GM06990 (cell line): Measurements from ENCODE around the gene GPR156.

ENCODE experiments used
- DNase-seq: peaks from one replicate; pipeline ENCODE4 v3.0.0-alpha.2; 2011; ENCODE audit not compliant: insufficient read length; ENCODE audit errors: extremely low read depth
- H3K27me3 ChIP-seq: replicated peaks from 2 replicates; pipeline ENCODE4 v1.6.0; 2011; ENCODE audit warnings: low read length; ENCODE audit not compliant: control insufficient read depth, insufficient read depth
- H3K36me3 ChIP-seq: 2 replicates; pipeline ENCODE4 v1.5.1; 2011; ENCODE audit warnings: low read length; ENCODE audit not compliant: control insufficient read depth, insufficient read depth
- H3K4me3 ChIP-seq: replicated peaks from 2 replicates; pipeline ENCODE4 v1.5.1; 2011; ENCODE audit warnings: low read depth, mild to moderate bottlenecking, control low read depth, low read length
- TF ChIP-seq, protein P1 (sequence below): IDR thresholded peaks from 2 replicates; pipeline ENCODE4 v1.5.1; 2011; ENCODE audit warnings: low read length, control low read depth, mild to moderate bottlenecking, inconsistent platforms; ENCODE audit not compliant: insufficient read depth, poor library complexity, severe bottlenecking

GPR156 gene

DNA sequence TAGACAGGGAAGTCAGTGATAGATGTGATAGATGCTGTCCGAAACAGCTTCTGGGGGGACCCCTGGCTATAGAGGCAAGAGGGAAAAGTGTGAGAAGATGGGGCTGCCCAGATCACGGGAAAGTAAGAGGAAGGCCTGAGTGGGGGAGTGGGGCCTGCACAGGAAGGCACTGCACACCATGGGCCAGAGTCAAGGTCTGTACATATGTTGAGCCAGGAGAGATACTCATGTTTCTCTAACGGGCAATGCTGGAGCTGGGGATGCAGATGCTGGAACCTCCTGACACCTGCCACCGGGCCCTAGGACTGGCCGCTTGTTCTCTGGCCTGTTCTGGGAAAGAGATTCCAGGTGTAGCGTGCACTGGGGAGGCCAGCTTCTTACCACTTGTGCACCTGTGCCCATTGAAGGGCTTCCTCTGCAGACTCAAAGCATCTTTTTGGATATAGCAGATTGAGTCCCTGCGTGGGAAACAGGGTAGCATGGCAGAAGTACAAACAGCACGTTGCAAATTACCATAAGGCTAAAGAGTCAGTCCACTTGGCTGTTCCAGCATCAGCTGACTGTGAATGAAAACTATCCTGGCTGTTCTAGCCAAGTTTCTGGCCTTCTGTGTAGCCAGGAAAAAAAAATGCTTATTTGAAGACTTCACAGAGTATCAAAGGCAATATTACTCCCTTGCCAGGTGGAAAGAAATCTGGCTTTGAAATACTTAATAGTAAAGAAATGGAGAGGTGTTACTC is 113.7 kb downstream of the GPR156 start:
- no peaks in the 10 kb centered on the region; the same call in 1 of the 2 replicates for H3K27me3 ChIP-seq
- DNase-seq, result no peak
- TF ChIP-seq, protein P1, sequence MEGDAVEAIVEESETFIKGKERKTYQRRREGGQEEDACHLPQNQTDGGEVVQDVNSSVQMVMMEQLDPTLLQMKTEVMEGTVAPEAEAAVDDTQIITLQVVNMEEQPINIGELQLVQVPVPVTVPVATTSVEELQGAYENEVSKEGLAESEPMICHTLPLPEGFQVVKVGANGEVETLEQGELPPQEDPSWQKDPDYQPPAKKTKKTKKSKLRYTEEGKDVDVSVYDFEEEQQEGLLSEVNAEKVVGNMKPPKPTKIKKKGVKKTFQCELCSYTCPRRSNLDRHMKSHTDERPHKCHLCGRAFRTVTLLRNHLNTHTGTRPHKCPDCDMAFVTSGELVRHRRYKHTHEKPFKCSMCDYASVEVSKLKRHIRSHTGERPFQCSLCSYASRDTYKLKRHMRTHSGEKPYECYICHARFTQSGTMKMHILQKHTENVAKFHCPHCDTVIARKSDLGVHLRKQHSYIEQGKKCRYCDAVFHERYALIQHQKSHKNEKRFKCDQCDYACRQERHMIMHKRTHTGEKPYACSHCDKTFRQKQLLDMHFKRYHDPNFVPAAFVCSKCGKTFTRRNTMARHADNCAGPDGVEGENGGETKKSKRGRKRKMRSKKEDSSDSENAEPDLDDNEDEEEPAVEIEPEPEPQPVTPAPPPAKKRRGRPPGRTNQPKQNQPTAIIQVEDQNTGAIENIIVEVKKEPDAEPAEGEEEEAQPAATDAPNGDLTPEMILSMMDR, result no peak

DNA sequence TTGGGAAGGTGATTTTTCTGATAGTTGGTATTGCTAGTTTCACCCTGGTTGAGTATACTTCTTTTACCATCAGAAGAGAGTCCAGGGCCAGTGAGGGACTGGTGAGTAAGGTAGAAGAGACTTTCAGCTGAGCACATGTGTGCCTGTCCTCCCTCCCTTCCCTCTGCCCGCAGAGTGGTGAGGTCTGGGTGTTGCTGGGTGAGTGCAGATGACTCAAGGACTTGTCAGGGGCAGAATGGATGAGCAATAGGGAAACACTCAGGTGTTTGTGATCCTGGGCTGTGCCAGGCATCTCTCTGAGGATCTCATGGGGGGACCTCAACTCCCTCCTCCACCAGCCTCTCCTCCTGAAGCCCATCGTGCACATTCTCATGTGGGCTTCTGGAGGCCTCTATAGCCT is 114.8 kb downstream of the GPR156 start:
- no peak for DNase-seq

More for the DNA sequence above, 113.7 kb downstream of the GPR156 start:
- Histone ChIP-seq H3K4me3 (no peak overlapping the region), H3K36me3 (no peaks in the 10 kb centered on the region)

DNA sequence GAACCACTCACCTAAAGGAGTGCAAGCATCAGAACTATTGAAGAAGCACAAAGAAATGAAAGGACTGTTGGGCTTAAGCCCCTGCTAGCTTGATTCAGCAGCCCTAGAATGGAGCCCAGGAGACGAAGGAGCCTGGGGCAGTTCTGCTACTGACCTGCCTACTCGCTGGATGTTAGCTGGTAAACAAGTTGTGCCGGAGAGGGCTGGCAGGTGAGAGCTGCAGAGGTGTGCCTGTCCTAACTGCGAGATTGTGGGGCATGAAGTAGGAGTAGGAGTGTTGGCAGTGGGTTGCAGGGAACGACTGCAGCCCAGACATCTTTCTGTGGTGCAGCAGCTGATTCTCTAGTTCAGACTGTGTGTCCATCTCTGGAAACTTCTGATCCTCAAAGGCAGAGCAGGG is 115.6 kb downstream of the GPR156 start:
- Histone ChIP-seq H3K27me3 (no peaks in the 10 kb centered on the region; the same call in 1 of the 2 replicates), H3K36me3 (no peaks in the 10 kb centered on the region), H3K4me3 (no peak overlapping the region)
- TF ChIP-seq, protein P1, result no peak
- DNase-seq, result no peak

More for the DNA sequence above, 114.8 kb downstream of the GPR156 start:
- Histone ChIP-seq H3K4me3 (no peak overlapping the region), H3K36me3 (no peaks in the 10 kb centered on the region), H3K27me3 (no peaks in the 10 kb centered on the region; the same call in 1 of the 2 replicates)
- TF ChIP-seq, protein P1, result no peak

DNA sequence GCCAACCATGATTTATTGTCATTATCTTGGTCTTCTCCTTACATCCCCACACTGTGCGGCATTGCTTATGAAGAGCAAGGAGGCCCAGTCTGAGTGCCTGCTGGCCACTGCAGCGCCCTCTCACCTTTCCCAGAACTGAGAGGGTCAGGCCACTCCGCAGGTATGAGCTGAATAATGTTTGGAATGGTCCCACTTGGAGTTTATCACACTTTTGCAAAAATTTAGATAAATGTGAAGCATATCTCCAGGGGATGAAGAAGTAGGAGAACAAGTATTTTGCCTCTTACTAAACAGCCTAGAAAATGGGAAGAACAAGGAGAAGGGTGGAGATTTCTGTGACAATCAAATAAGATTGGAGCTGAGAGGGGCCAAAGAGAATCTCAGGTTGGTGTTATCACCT is 116.4 kb downstream of the GPR156 start:
- H3K27me3 ChIP-seq, result no peaks in the 10 kb centered on the region; the same call in 1 of the 2 replicates
- H3K36me3 ChIP-seq, result no peaks in the 10 kb centered on the region
- TF ChIP-seq, protein P1, result no peak
- H3K4me3 ChIP-seq, result no peak overlapping the region
- DNase-seq, result no peak

DNA sequence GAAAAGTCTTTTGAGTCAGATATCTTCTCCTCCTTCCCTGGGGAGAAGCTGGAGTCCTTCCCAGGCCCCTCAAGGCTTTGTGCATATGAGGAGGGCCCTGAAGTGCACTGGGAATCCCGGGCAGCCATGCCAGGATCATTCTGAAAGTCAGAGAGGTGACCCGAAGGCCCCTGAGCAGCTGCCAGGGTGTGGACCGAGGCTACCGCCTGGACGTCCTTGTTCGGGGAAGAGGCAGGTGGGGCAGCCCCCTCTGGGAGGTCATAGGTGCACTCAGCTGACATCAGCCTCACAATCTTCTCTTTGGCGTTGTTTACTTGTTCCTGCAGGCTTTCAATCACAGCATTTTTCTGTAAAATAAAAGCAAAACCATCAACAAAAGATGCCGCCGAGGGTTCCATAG is 117.0 kb downstream of the GPR156 start:
- no peak overlapping the region for H3K4me3 ChIP-seq
- DNase-seq, result no peak
- no peaks in the 10 kb centered on the region for H3K36me3 ChIP-seq
- TF ChIP-seq, protein P1, result no peak
- no peaks in the 10 kb centered on the region; the same call in 1 of the 2 replicates for H3K27me3 ChIP-seq
